Measurements from ENCODE around the gene CDK5RAP3. TPM values are rescaled to one million over a fixed set of nuclear protein-coding genes. Genes with fewer than 3 reads are reported as not detected.
"Not testable (repeated sequence)": the region's sequence is repeated elsewhere in the genome, so short reads cannot be mapped to it uniquely, and the experiment has no call there.

Gene CDK5RAP3
- total RNA-seq, 1 experiment from 2014 or later = 255 TPM

- Histone ChIP-seq H3K4me3 (replicated peaks in 1 of 2; ENCODE audit: low read depth in 1 of 2, low read length in 2 of 2) (no peak overlapping the region), H2AFZ (ENCODE audit: low read depth, low read length, poor library complexity, severe bottlenecking) (peak overlapping the region; percentile 50), H3K27ac (ENCODE audit: low read depth, low read length) (no peak overlapping the region), H4K20me1 (ENCODE audit: insufficient read depth) (no peaks in the 10 kb centered on the region), H3K4me2 (ENCODE audit: low read length) (no peak overlapping the region), H3K9ac (ENCODE audit: low read length) (no peak overlapping the region), H3K4me1 (ENCODE audit: control insufficient read depth in 1 of 2, insufficient read depth in 2 of 2, low read length in 2 of 2) (peaks cover 8 to 26% of the 10 kb centered on the region in 2 experiments), H3K9me3 (ENCODE audit: control insufficient read depth in 1 of 2, insufficient read depth in 1 of 2, low read depth in 1 of 2, low read length in 2 of 2) (no peaks in the 10 kb centered on the region), H3K36me3 (ENCODE audit: control insufficient read depth in 1 of 2, insufficient read depth in 2 of 2, low read length in 2 of 2) (no peaks in the 10 kb centered on the region), H3K79me2 (ENCODE audit: insufficient read depth, low read length) (no peaks in the 10 kb centered on the region), H3K27me3 (ENCODE audit: insufficient read depth, low read length) (no peaks in the 10 kb centered on the region), H3K9me2 (ENCODE audit: insufficient read depth) (no peaks in the 10 kb centered on the region)
- POLR2A ChIA-PET = interaction anchor here (1.2 kb wide), 1 partner anchor 49 kb away, joined by 3 read pairs; the partner anchor contains the start of gene NFE2L1
- DNase-seq (ENCODE audit: low read depth, low spot score) (no peak), ATAC-seq (peak; percentile 77)
- intact Hi-C loops (cut with micrococcal nuclease) = no loop called here
- no TSS peak for BruUV-seq (replicated peaks)
- TF ChIP-seq CTCF (IDR thresholded peaks at IDR 0.05 in 2 of 3, conservative IDR thresholded peaks at IDR 0.05 in 1 of 3; ENCODE audit: borderline replicate concordance in 1 of 3, insufficient read depth in 1 of 3, low read depth in 2 of 3, low read length in 2 of 3) = peak in 2 of 3 experiments; percentile 29 to 34; a peak in 4 of 6 replicates
- no peak for TF ChIP-seq EZH2phosphoT487 (IDR thresholded peaks at IDR 0.05; ENCODE audit: borderline replicate concordance)
- CTCF ChIA-PET = interaction anchor here (1.1 to 2.7 kb wide), 5 partner anchors 11 to 157 kb away, joined by 3 to 16 read pairs (median 8); partner anchors contain the start of gene CDK5RAP3
- RAD21 ChIA-PET (ENCODE audit: low non-redundant PET in 1 of 2, low total read pairs in 2 of 2, uncharacterized antibody in 2 of 2, unreplicated experiment in 2 of 2) = no interaction called here
These were observed 28.7 kb downstream of the CDK5RAP3 start for GRCh38 chr17:47999582-47999981.

- Histone ChIP-seq H3K36me3 (ENCODE audit: control insufficient read depth in 1 of 2, insufficient read depth in 2 of 2, low read length in 2 of 2) (no peaks in the 10 kb centered on the region), H3K9ac (ENCODE audit: low read length) (no peak overlapping the region), H3K4me1 (ENCODE audit: control insufficient read depth in 1 of 2, insufficient read depth in 2 of 2, low read length in 2 of 2) (peaks cover 15 to 41% of the 10 kb centered on the region in 2 experiments), H3K9me3 (ENCODE audit: control insufficient read depth in 1 of 2, insufficient read depth in 1 of 2, low read depth in 1 of 2, low read length in 2 of 2) (no peaks in the 10 kb centered on the region), H3K4me3 (replicated peaks in 1 of 2; ENCODE audit: low read depth in 1 of 2, low read length in 2 of 2) (no peak overlapping the region), H3K27me3 (ENCODE audit: insufficient read depth, low read length) (no peaks in the 10 kb centered on the region), H2AFZ (ENCODE audit: low read depth, low read length, poor library complexity, severe bottlenecking) (no peak overlapping the region), H3K27ac (ENCODE audit: low read depth, low read length) (no peak overlapping the region), H3K4me2 (ENCODE audit: low read length) (no peak overlapping the region), H4K20me1 (ENCODE audit: insufficient read depth) (no peaks in the 10 kb centered on the region), H3K9me2 (ENCODE audit: insufficient read depth) (no peaks in the 10 kb centered on the region), H3K79me2 (ENCODE audit: insufficient read depth, low read length) (no peaks in the 10 kb centered on the region)
- intact Hi-C loops (cut with micrococcal nuclease) = no loop called here
- ChIA-PET POLR2A (interaction anchor here (1.4 kb wide), 1 partner anchor 106 kb away, joined by 5 read pairs; no protein-coding TSS in a partner anchor), CTCF (interaction anchor here (1.2 to 2.7 kb wide), 3 partner anchors 17 to 54 kb away, joined by 3 to 11 read pairs (median 10); partner anchors contain the start of gene CDK5RAP3), RAD21 (ENCODE audit: low non-redundant PET in 1 of 2, low total read pairs in 2 of 2, uncharacterized antibody in 2 of 2, unreplicated experiment in 2 of 2) (no interaction called here)
- TF ChIP-seq EGR1 (IDR thresholded peaks at IDR 0.05; ENCODE audit: low read depth) = no peak
- no peak for TF ChIP-seq CTCF (IDR thresholded peaks at IDR 0.05 in 2 of 3, conservative IDR thresholded peaks at IDR 0.05 in 1 of 3; ENCODE audit: borderline replicate concordance in 1 of 3, insufficient read depth in 1 of 3, low read depth in 2 of 3, low read length in 2 of 3)
- no peak for TF ChIP-seq SRF (IDR thresholded peaks at IDR 0.05; ENCODE audit: low read depth)
- DNase-seq (ENCODE audit: low read depth, low spot score) (no peak), ATAC-seq (no peak)
- no TSS peak for BruUV-seq (replicated peaks)
These were observed 30.3 kb downstream of the CDK5RAP3 start for GRCh38 chr17:48001197-48001596.

GRCh38 chr17:48001657-48002056, 30.7 kb downstream of the CDK5RAP3 start:
- H3K4me3 ChIP-seq (replicated peaks in 1 of 2; ENCODE audit: low read depth in 1 of 2, low read length in 2 of 2); H3K9me2 ChIP-seq (ENCODE audit: insufficient read depth); intact Hi-C loops (cut with micrococcal nuclease); H2AFZ ChIP-seq (ENCODE audit: low read depth, low read length, poor library complexity, severe bottlenecking); H3K36me3 ChIP-seq (ENCODE audit: control insufficient read depth in 1 of 2, insufficient read depth in 2 of 2, low read length in 2 of 2); H3K27me3 ChIP-seq (ENCODE audit: insufficient read depth, low read length); DNase-seq (ENCODE audit: low read depth, low spot score); RAD21 ChIA-PET (ENCODE audit: low non-redundant PET in 1 of 2, low total read pairs in 2 of 2, uncharacterized antibody in 2 of 2, unreplicated experiment in 2 of 2); H3K9me3 ChIP-seq (ENCODE audit: control insufficient read depth in 1 of 2, insufficient read depth in 1 of 2, low read depth in 1 of 2, low read length in 2 of 2); H3K27ac ChIP-seq (ENCODE audit: low read depth, low read length); ATAC-seq; H3K4me2 ChIP-seq (ENCODE audit: low read length); BruUV-seq (replicated peaks); H3K79me2 ChIP-seq (ENCODE audit: insufficient read depth, low read length); H4K20me1 ChIP-seq (ENCODE audit: insufficient read depth); H3K9ac ChIP-seq (ENCODE audit: low read length): not testable (repeated sequence)
- peaks cover 16 to 41% of the 10 kb centered on the region in 2 experiments for H3K4me1 ChIP-seq (ENCODE audit: control insufficient read depth in 1 of 2, insufficient read depth in 2 of 2, low read length in 2 of 2)
- CTCF ChIA-PET = interaction anchor here (1.2 to 2.7 kb wide), 5 partner anchors 10 to 55 kb away, joined by 3 to 11 read pairs (median 4); partner anchors contain the start of gene CDK5RAP3
- POLR2A ChIA-PET = interaction anchor here (1.4 kb wide), 1 partner anchor 106 kb away, joined by 5 read pairs; no protein-coding TSS in a partner anchor

Measured in HCT116 (cell line).